H9 (cell line): Measurements from ENCODE around the gene ANKS1B. TPM values are rescaled to one million over a fixed set of nuclear protein-coding genes. Genes with fewer than 3 reads are reported as not detected.

Experiments used
- DNase-seq: peaks from one replicate; pipeline ENCODE4 v3.0.0-alpha.2; 2017
- H2AFZ ChIP-seq: one replicate; pipeline ENCODE4 v1.6.1; 2013; ENCODE audit warnings: mild to moderate bottlenecking, low read length, control low read depth, moderate library complexity
- H2AK5ac ChIP-seq: 2 replicates; pipeline ENCODE4 v1.6.1; 2013; ENCODE audit warnings: low read length, control low read depth, mixed read lengths; ENCODE audit not compliant: insufficient read length
- H2BK120ac ChIP-seq: one replicate; pipeline ENCODE4 v1.6.1; 2013; ENCODE audit warnings: low read depth, mild to moderate bottlenecking, low read length, control low read depth, inconsistent platforms; ENCODE audit not compliant: poor library complexity, severe bottlenecking
- H2BK12ac ChIP-seq: 2 replicates; pipeline ENCODE4 v1.6.1; 2013; ENCODE audit warnings: low read length, control low read depth, mixed read lengths, low read depth; ENCODE audit not compliant: insufficient read length
- H2BK15ac ChIP-seq: 2 replicates; pipeline ENCODE4 v1.6.1; 2013; ENCODE audit warnings: low read depth, low read length, control low read depth
- H2BK20ac ChIP-seq: one replicate; pipeline ENCODE4 v1.6.1; 2013; ENCODE audit warnings: low read depth, mild to moderate bottlenecking, low read length, control low read depth, inconsistent platforms; ENCODE audit not compliant: poor library complexity, severe bottlenecking
- H2BK5ac ChIP-seq: 2 replicates; pipeline ENCODE4 v1.6.1; 2013; ENCODE audit warnings: low read length, control low read depth, mixed read lengths; ENCODE audit not compliant: insufficient read length
- H3K14ac ChIP-seq: 2 replicates; pipeline ENCODE4 v1.6.1; 2013; ENCODE audit warnings: low read length, control low read depth; ENCODE audit not compliant: insufficient read depth
- H3K18ac ChIP-seq: 2 replicates; pipeline ENCODE4 v1.6.1; 2013; ENCODE audit warnings: low read depth, mild to moderate bottlenecking, mixed read lengths, low read length, control low read depth; ENCODE audit not compliant: insufficient read length
- H3K23ac ChIP-seq: 2 replicates; pipeline ENCODE4 v1.6.1; 2013; ENCODE audit warnings: low read length, control low read depth, mixed read lengths, low read depth; ENCODE audit not compliant: insufficient read length
- H3K23me2 ChIP-seq: 2 replicates; pipeline ENCODE4 v1.6.1; 2013; ENCODE audit warnings: low read depth, mild to moderate bottlenecking, mixed read lengths, low read length, control low read depth; ENCODE audit not compliant: insufficient read length, poor library complexity, severe bottlenecking
- H3K27ac ChIP-seq: 2 replicates; pipeline ENCODE4 v1.5.1; 2013; ENCODE audit warnings: low read length, control low read depth, mixed read lengths, low read depth; ENCODE audit not compliant: insufficient read length
- H3K27me3 ChIP-seq: 2 replicates; pipeline ENCODE4 v1.6.1; 2013; ENCODE audit warnings: low read length, control low read depth, inconsistent platforms; ENCODE audit not compliant: insufficient read depth
- H3K4ac ChIP-seq: 2 replicates; pipeline ENCODE4 v1.6.1; 2013; ENCODE audit warnings: low read depth, mild to moderate bottlenecking, control low read depth, inconsistent platforms, low read length, moderate library complexity
- H3K4me1 ChIP-seq: 2 replicates; pipeline ENCODE4 v1.6.1; 2013; ENCODE audit warnings: low read length, control low read depth, inconsistent platforms; ENCODE audit not compliant: insufficient read depth
- H3K4me2 ChIP-seq: 2 replicates; pipeline ENCODE4 v1.6.1; 2013; ENCODE audit warnings: low read length, control low read depth, mixed read lengths; ENCODE audit not compliant: insufficient read length, insufficient read depth
- H3K56ac ChIP-seq: 2 replicates; pipeline ENCODE4 v1.6.1; 2013; ENCODE audit warnings: low read depth, mild to moderate bottlenecking, mixed read lengths, low read length, control low read depth; ENCODE audit not compliant: insufficient read length
- H3K79me1 ChIP-seq: 2 replicates; pipeline ENCODE4 v1.6.1; 2013; ENCODE audit warnings: low read depth, mild to moderate bottlenecking, moderate library complexity, low read length, control low read depth, inconsistent platforms; ENCODE audit not compliant: insufficient read depth, poor library complexity, severe bottlenecking
- H3K79me2 ChIP-seq: 2 replicates; pipeline ENCODE4 v1.6.1; 2013; ENCODE audit warnings: low read length, control low read depth, inconsistent platforms; ENCODE audit not compliant: insufficient read depth
- H3K9ac ChIP-seq: 2 replicates; pipeline ENCODE4 v1.6.1; 2013; ENCODE audit warnings: low read length, control low read depth, mixed read lengths; ENCODE audit not compliant: insufficient read length; ENCODE audit errors: extremely low read depth
- H3K9me3 ChIP-seq: one replicate; pipeline ENCODE4 v1.6.1; 2013; ENCODE audit warnings: low read depth, low read length, inconsistent platforms; ENCODE audit not compliant: control insufficient read depth
- H3T11ph ChIP-seq: one replicate; pipeline ENCODE4 v1.6.1; 2013; ENCODE audit warnings: mild to moderate bottlenecking, low read length, control low read depth, inconsistent platforms
- H4K20me1 ChIP-seq: one replicate; pipeline ENCODE4 v1.6.1; 2013; ENCODE audit not compliant: control insufficient read depth, insufficient read length, insufficient read depth
- H4K5ac ChIP-seq: 2 replicates; pipeline ENCODE4 v1.6.1; 2013; ENCODE audit warnings: low read depth, mild to moderate bottlenecking, mixed read lengths, low read length, control low read depth; ENCODE audit not compliant: insufficient read length
- H4K8ac ChIP-seq: replicated peaks from 2 replicates; pipeline ENCODE4 v1.6.1; 2013; ENCODE audit warnings: low read length, control low read depth, mixed read lengths, low read depth; ENCODE audit not compliant: insufficient read length
- H4K91ac ChIP-seq: 2 replicates; pipeline ENCODE4 v1.6.1; 2013; ENCODE audit warnings: low read depth, mild to moderate bottlenecking, moderate library complexity, mixed read lengths, low read length, control low read depth; ENCODE audit not compliant: insufficient read length
- H3K27ac Mint-ChIP-seq, 3 experiments: 2 replicates in 2 of 3; 3 replicates in 1 of 3; pipeline ENCODE4 v1.8.0; 2020 to 2021; ENCODE audit warnings: mixed read lengths in 3 of 3, mild to moderate bottlenecking in 1 of 3, moderate library complexity in 1 of 3
- H3K27me3 Mint-ChIP-seq: 2 replicates; pipeline ENCODE4 v1.8.0; 2021; ENCODE audit warnings: low read depth, mild to moderate bottlenecking, moderate library complexity, mixed read lengths
- H3K36me3 Mint-ChIP-seq, 3 experiments: 2 replicates in 2 of 3; 3 replicates in 1 of 3; pipeline ENCODE4 v1.8.0; 2020 to 2021; ENCODE audit warnings: low read depth in 3 of 3, mixed read lengths in 3 of 3; ENCODE audit not compliant: insufficient read depth in 1 of 3
- H3K4me1 Mint-ChIP-seq, 2 experiments: 2 replicates each; pipeline ENCODE4 v1.8.0; 2020; ENCODE audit warnings: mixed read lengths in 2 of 2
- H3K4me3 Mint-ChIP-seq, 2 experiments: 2 replicates in 1 of 2; 3 replicates in 1 of 2; pipeline ENCODE4 v1.8.0; 2020 to 2021; ENCODE audit warnings: mild to moderate bottlenecking in 2 of 2, mixed read lengths in 2 of 2, moderate library complexity in 1 of 2
- H3K9me3 Mint-ChIP-seq, 2 experiments: 2 replicates in 1 of 2; 3 replicates in 1 of 2; pipeline ENCODE4 v1.8.0; 2020; ENCODE audit warnings: mild to moderate bottlenecking in 2 of 2, mixed read lengths in 2 of 2, moderate library complexity in 1 of 2
- WGBS: extraction: QIAGEN DNeasy Blood & Tissue Kit; methylation state at CpG from one replicate; pipeline ENCODE4 v1.1.7; 2013; ENCODE audit warnings: missing lambda C conversion rate, low lambda C conversion rate, mixed read lengths; ENCODE audit not compliant: insufficient read length; ENCODE audit errors: extremely low coverage; 5-methylcytosine and 5-hydroxymethylcytosine counted together
- total RNA-seq: library from RNA; stranded (reverse); gene quantifications from 2 replicates; pipeline ENCODE4 v1.2.1, GENCODE V29; 2021
- TF ChIP-seq, protein P1 (sequence below): fragments of 200-600 bp; sonication (generic); conservative IDR thresholded peaks from 3 replicates; pipeline ENCODE4 v1.8.0; 2021; ENCODE audit warnings: antibody characterized with exemption, mild to moderate bottlenecking

The ANKS1B gene
- total RNA-seq, 1 experiment from 2014 or later, result 4.1 TPM

GRCh38 chr12:99170461-99170860 lies 814.3 kb downstream of the ANKS1B start:
- no peak overlapping the region for H2BK120ac ChIP-seq
- H3K18ac ChIP-seq, result no peak overlapping the region
- no peak overlapping the region for H2AK5ac ChIP-seq
- H2BK5ac ChIP-seq, result no peak overlapping the region
- no peak overlapping the region for H3K23ac ChIP-seq
- H3K9me3 ChIP-seq, result no peaks in the 10 kb centered on the region
- H2BK15ac ChIP-seq, result no peak overlapping the region
- H3K9ac ChIP-seq, result no peak overlapping the region
- H3K4me1 ChIP-seq, result 0 out of 2 replicates have a peak, but pooled peaks cover 3% of the 10 kb centered on the region
- no peaks in the 10 kb centered on the region for H3K36me3 Mint-ChIP-seq
- no peak overlapping the region for H3K4me3 Mint-ChIP-seq
- no peak overlapping the region for H3K14ac ChIP-seq
- no peaks in the 10 kb centered on the region for H3K79me2 ChIP-seq
- TF ChIP-seq, protein P1, sequence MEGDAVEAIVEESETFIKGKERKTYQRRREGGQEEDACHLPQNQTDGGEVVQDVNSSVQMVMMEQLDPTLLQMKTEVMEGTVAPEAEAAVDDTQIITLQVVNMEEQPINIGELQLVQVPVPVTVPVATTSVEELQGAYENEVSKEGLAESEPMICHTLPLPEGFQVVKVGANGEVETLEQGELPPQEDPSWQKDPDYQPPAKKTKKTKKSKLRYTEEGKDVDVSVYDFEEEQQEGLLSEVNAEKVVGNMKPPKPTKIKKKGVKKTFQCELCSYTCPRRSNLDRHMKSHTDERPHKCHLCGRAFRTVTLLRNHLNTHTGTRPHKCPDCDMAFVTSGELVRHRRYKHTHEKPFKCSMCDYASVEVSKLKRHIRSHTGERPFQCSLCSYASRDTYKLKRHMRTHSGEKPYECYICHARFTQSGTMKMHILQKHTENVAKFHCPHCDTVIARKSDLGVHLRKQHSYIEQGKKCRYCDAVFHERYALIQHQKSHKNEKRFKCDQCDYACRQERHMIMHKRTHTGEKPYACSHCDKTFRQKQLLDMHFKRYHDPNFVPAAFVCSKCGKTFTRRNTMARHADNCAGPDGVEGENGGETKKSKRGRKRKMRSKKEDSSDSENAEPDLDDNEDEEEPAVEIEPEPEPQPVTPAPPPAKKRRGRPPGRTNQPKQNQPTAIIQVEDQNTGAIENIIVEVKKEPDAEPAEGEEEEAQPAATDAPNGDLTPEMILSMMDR, result no peak
- DNase-seq, result no peak
- H3K4me2 ChIP-seq, result no peak overlapping the region
- no CpG with 5 or more reads among the region's 5 CpGs for WGBS
- H3T11ph ChIP-seq, result no peak overlapping the region
- H3K27me3 Mint-ChIP-seq, result no peaks in the 10 kb centered on the region; the same call in 1 of the 2 replicates
- H3K27me3 ChIP-seq, result no peaks in the 10 kb centered on the region
- H2BK20ac ChIP-seq, result no peak overlapping the region
- H3K9me3 Mint-ChIP-seq, result no peaks in the 10 kb centered on the region
- H3K27ac ChIP-seq, result no peak overlapping the region
- H3K79me1 ChIP-seq, result no peaks in the 10 kb centered on the region
- H4K5ac ChIP-seq, result no peak overlapping the region
- H3K4ac ChIP-seq, result no peak overlapping the region
- H4K91ac ChIP-seq, result no peak overlapping the region
- no peaks in the 10 kb centered on the region for H3K23me2 ChIP-seq
- no peak overlapping the region for H3K56ac ChIP-seq
- H4K8ac ChIP-seq, result no peak overlapping the region
- no peak overlapping the region for H2BK12ac ChIP-seq
- H3K4me1 Mint-ChIP-seq, result peaks cover 3 to 4% of the 10 kb centered on the region in 2 experiments; a peak in 3 of 4 replicates
- H3K27ac Mint-ChIP-seq, result 0 out of 7 replicates have a peak overlapping the region, but pooled peaks of 1 of the 3 experiments have one; percentile 18
- no peak overlapping the region for H2AFZ ChIP-seq
- H4K20me1 ChIP-seq, result no peaks in the 10 kb centered on the region
